Left lung (tissue), 10 donors: Measurements from ENCODE around the gene POLDIP3. TPM values are rescaled to one million over a fixed set of nuclear protein-coding genes. Genes with fewer than 3 reads are reported as not detected.
A peak's percentile ranks its signal among the peaks of the same experiment; 100 is the strongest.

Experiments used
- ATAC-seq: fragments of 200-7000 bp; cut with Tn5 transposase; one replicate; pipeline ENCODE4 v1.9.1; 2020; ENCODE audit warnings: moderate library complexity
- DNase-seq, 4 donors: peaks; one replicate each; pipeline ENCODE4 v3.0.0-alpha.2; 2013 to 2020
- H3K27ac ChIP-seq, 2 donors: fragments of 200-600 bp; sonication (generic) in 1 of 2; one replicate each; pipeline versions ENCODE4 v1.5.0 to v1.8.0; 2020 to 2021
- H3K27me3 ChIP-seq, 2 donors: fragments of 200-600 bp; sonication (generic) in 1 of 2; one replicate each; pipeline versions ENCODE4 v1.5.0 to v1.8.0; 2020 to 2021
- H3K36me3 ChIP-seq, 2 donors: fragments of 200-600 bp; sonication (generic) in 1 of 2; one replicate each; pipeline versions ENCODE4 v1.5.0 to v1.8.0; 2020 to 2021
- H3K4me1 ChIP-seq, 2 donors: fragments of 200-600 bp; one replicate each; pipeline ENCODE4 v1.8.0; 2021
- H3K4me3 ChIP-seq, 2 donors: fragments of 200-600 bp; sonication (generic) in 1 of 2; one replicate each; pipeline versions ENCODE4 v1.5.0 to v1.8.0; 2020 to 2021; ENCODE audit warnings: mild to moderate bottlenecking in 1 of 2
- H3K9me3 ChIP-seq, 2 donors: fragments of 200-600 bp; sonication (generic) in 1 of 2; one replicate each; pipeline versions ENCODE4 v1.5.0 to v1.8.0; 2020 to 2021
- CTCF ChIP-seq, 2 donors: fragments of 200-600 bp; sonication (generic) in 1 of 2; IDR thresholded peaks; one replicate each; pipeline versions ENCODE4 v1.5.0 to v1.8.0; 2021; ENCODE audit warnings: antibody characterized with exemption in 2 of 2
- intact Hi-C, 2 donors: fragments of 100-400 bp; cut with DNase I; formaldehyde crosslinking; loops; one replicate each; pipeline versions ENCODE4 v1.11.2 to v1.14.2; 2022
- polyA plus RNA-seq, 6 donors: library from polyadenylated mRNA; unstranded; fragments of 120-200 nt; gene quantifications; one replicate each; pipeline ENCODE4 v1.2.1, GENCODE V29; 2013; ENCODE audit not compliant: insufficient read length in 6 of 6
- total RNA-seq, 2 donors: library from RNA; stranded (reverse); fragmentation: NEBNext Ultra II Directional; extraction: Animal tissue kit (Norgen Biotek cat#: 25700); gene quantifications; one replicate each; pipeline ENCODE4 v1.2.1, GENCODE V29; 2021
- donor health status: DM: no; HTN: yes; CAD: no.
- donor health status: DM: no; HTN: no; CAD: no.

POLDIP3 gene
- total and polyA plus RNA-seq, 8 donors = 56.6 to 126 (median 108) TPM

GRCh38 chr22:42596336-42596735 lies 18.3 kb downstream of the POLDIP3 start:
- ATAC-seq (peak; percentile 79), DNase-seq (no peak)
- H3K36me3 ChIP-seq = peaks cover 0 to 100% of the 10 kb centered on the region in 2 donors
- no peaks in the 10 kb centered on the region for H3K9me3 ChIP-seq
- TF ChIP-seq CTCF (IDR thresholded peaks at IDR 0.05) = no peak
- intact Hi-C loops = no loop called here
- no peak overlapping the region for H3K4me3 ChIP-seq
- H3K27ac ChIP-seq = no peak overlapping the region
- H3K4me1 ChIP-seq = peaks cover 0 to 7% of the 10 kb centered on the region in 2 donors
- no peaks in the 10 kb centered on the region for H3K27me3 ChIP-seq

- Histone ChIP-seq H3K4me1 (peaks cover 0 to 7% of the 10 kb centered on the region in 2 donors), H3K4me3 (no peak overlapping the region), H3K36me3 (peaks cover 0 to 100% of the 10 kb centered on the region in 2 donors), H3K27me3 (no peaks in the 10 kb centered on the region), H3K27ac (no peak overlapping the region), H3K9me3 (no peaks in the 10 kb centered on the region)
- no peak for TF ChIP-seq CTCF (IDR thresholded peaks at IDR 0.05)
- intact Hi-C loops = no loop called here
- ATAC-seq = no peak
- DNase-seq = no peak
Measured at GRCh38 chr22:42595434-42595833, 19.2 kb downstream of the POLDIP3 start.

- Histone ChIP-seq H3K4me1 (peaks cover 7 to 8% of the 10 kb centered on the region in 2 donors), H3K9me3 (no peaks in the 10 kb centered on the region), H3K4me3 (no peak overlapping the region), H3K36me3 (peaks cover 0 to 99% of the 10 kb centered on the region in 2 donors), H3K27me3 (no peaks in the 10 kb centered on the region), H3K27ac (no peak overlapping the region)
- ATAC-seq (no peak), DNase-seq (no peak)
- intact Hi-C loops = no loop called here
- TF ChIP-seq CTCF (IDR thresholded peaks at IDR 0.05) = no peak
Measured at GRCh38 chr22:42591987-42592386, 22.7 kb downstream of the POLDIP3 start.

- no peaks in the 10 kb centered on the region for H3K9me3 ChIP-seq
- ATAC-seq (peak; percentile 18), DNase-seq (no peak)
- peaks cover 0 to 99% of the 10 kb centered on the region in 2 donors for H3K36me3 ChIP-seq
- H3K27ac ChIP-seq = peak overlapping the region in 1 of 2 donors; percentile 50
- H3K4me3 ChIP-seq = no peak overlapping the region
- peaks cover 0 to 19% of the 10 kb centered on the region in 2 donors for H3K4me1 ChIP-seq
- intact Hi-C loops = no loop called here
- H3K27me3 ChIP-seq = no peaks in the 10 kb centered on the region
- no peak for TF ChIP-seq CTCF (IDR thresholded peaks at IDR 0.05)
Measured at GRCh38 chr22:42587588-42588175, 27.0 kb downstream of the POLDIP3 start.

GRCh38 chr22:42586381-42586780 lies 28.3 kb downstream of the POLDIP3 start:
- ATAC-seq (no peak), DNase-seq (no peak)
- H3K27me3 ChIP-seq = no peaks in the 10 kb centered on the region
- H3K36me3 ChIP-seq = peaks cover 0 to 89% of the 10 kb centered on the region in 2 donors
- H3K4me1 ChIP-seq = peaks cover 3 to 31% of the 10 kb centered on the region in 2 donors
- no peak for TF ChIP-seq CTCF (IDR thresholded peaks at IDR 0.05)
- intact Hi-C loops = no loop called here
- H3K27ac ChIP-seq = no peak overlapping the region
- H3K4me3 ChIP-seq = no peak overlapping the region
- no peaks in the 10 kb centered on the region for H3K9me3 ChIP-seq
